ENCODE results near the gene KIF25. TPM values are rescaled to one million over a fixed set of nuclear protein-coding genes. Genes with fewer than 3 reads are reported as not detected.

Gene KIF25
- total RNA-seq, 3 donors from 2014 or later: 0.14 to 1.1 (median 0.41) TPM

DNA sequence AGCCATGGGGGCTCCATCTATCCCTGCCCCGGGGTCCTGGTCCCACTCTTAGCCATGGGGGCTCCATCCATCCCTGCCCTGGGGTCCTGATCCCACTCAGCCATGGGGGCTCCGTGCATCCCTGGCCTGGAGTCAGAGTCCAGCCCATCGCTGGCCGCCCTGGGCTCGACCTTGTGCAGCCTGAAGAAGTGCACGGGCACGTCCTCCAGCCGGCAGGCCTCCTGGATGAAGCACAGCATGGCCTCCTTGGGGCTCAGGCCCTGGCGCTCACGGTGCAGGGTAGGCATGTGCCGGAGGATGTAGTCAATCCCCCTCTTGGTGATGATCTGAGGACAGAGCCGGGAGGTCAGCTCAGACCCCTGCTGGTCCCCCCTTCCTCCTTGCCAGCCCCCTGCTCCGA, 66.0 kb downstream of the KIF25 start:
- no peak for ATAC-seq
- no peaks in the 10 kb centered on the region for H3K4me1 ChIP-seq (ENCODE audit: low read depth)
- intact Hi-C loops (cut with DNase I, micrococcal nuclease): loop anchor here in 1 of 2 donors (5.0 kb wide), 1 partner anchor 54 kb away; no protein-coding TSS in a partner anchor

DNA sequence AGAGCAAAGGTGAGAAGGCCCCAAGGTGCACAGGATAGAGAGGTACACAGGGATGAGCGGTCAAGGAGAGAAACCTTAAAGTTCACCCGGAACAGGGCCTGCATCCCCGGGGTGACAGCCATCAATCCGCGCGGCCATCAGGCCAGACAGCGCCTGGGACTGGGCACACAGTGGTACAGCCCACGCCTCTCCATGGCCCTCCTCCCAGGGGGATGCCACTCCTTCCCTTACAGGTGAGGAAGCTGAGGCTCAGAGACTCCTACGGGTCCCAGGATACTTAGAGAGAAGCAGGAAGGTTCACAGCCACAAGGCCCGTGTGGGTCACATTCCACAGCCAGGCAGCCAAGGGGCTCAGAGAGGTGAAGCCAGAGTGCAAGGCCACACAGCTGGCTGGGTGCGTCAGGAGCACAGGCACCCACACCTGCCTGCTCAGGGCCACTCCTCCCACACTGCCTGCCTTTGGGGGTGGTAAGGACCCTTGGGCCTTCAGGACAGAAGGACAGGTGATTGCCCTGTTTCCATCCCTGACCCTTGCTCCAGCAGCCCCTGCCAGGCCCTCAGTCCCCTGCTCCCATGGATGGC, 66.8 kb downstream of the KIF25 start:
- Histone ChIP-seq H3K4me1 (ENCODE audit: low read depth) (no peaks in the 10 kb centered on the region), H3K36me3 (ENCODE audit: low read depth) (no peaks in the 10 kb centered on the region), H3K4me3 (no peak overlapping the region), H3K9me3 (no peaks in the 10 kb centered on the region)
- ATAC-seq (no peak), DNase-seq (no peak)
- intact Hi-C loops (cut with DNase I, micrococcal nuclease): loop anchor here in 1 of 2 donors (5.0 kb wide), 1 partner anchor 53 kb away; no protein-coding TSS in a partner anchor
- TF ChIP-seq, protein P1, sequence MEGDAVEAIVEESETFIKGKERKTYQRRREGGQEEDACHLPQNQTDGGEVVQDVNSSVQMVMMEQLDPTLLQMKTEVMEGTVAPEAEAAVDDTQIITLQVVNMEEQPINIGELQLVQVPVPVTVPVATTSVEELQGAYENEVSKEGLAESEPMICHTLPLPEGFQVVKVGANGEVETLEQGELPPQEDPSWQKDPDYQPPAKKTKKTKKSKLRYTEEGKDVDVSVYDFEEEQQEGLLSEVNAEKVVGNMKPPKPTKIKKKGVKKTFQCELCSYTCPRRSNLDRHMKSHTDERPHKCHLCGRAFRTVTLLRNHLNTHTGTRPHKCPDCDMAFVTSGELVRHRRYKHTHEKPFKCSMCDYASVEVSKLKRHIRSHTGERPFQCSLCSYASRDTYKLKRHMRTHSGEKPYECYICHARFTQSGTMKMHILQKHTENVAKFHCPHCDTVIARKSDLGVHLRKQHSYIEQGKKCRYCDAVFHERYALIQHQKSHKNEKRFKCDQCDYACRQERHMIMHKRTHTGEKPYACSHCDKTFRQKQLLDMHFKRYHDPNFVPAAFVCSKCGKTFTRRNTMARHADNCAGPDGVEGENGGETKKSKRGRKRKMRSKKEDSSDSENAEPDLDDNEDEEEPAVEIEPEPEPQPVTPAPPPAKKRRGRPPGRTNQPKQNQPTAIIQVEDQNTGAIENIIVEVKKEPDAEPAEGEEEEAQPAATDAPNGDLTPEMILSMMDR (IDR thresholded peaks at IDR 0.05): no peak

More for the DNA sequence above, 66.0 kb downstream of the KIF25 start:
- H3K36me3 ChIP-seq (ENCODE audit: low read depth): no peaks in the 10 kb centered on the region
- no peaks in the 10 kb centered on the region for H3K9me3 ChIP-seq
- no peak overlapping the region for H3K4me3 ChIP-seq
- no peak for DNase-seq
- TF ChIP-seq, protein P1 (IDR thresholded peaks at IDR 0.05): no peak

DNA sequence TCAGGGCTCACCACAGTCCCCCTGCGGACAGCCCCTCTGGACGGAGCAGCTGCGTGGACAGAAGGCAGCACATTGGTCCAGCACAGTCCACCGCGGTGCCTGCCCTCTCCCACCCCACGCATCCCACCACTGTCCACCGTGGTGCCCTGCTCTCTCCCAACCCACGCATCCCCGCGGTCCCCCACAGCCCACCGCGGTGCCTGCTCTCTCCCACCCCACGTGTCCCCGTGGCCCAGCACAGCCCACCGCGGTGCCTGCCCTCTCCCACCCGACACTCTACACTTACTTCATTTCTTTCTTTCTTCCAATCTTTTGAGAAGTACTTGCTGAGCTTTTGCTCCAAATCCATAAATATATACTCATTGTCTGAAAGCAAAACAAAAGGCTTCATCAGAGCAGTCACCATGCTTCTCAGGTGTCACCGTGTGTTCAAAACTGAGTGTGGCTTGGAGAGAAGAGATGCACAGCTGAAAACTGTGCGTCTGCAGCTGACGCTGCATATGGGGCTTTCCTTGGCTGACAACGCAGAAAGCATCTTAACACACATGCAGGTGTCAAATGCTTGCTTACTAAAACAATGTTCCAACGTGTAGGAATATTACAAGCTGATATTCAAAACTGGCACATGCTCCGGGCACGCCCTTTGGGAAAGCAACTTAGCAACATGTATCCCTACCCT, 69.7 kb downstream of the KIF25 start:
- no peaks in the 10 kb centered on the region for H3K9me3 ChIP-seq
- H3K4me1 ChIP-seq (ENCODE audit: low read depth): no peaks in the 10 kb centered on the region
- ATAC-seq (no peak), DNase-seq (no peak)
- intact Hi-C loops (cut with DNase I, micrococcal nuclease): no loop called here
- H3K36me3 ChIP-seq (ENCODE audit: low read depth): no peaks in the 10 kb centered on the region
- no peak overlapping the region for H3K4me3 ChIP-seq
- TF ChIP-seq, protein P1 (IDR thresholded peaks at IDR 0.05): no peak

DNA sequence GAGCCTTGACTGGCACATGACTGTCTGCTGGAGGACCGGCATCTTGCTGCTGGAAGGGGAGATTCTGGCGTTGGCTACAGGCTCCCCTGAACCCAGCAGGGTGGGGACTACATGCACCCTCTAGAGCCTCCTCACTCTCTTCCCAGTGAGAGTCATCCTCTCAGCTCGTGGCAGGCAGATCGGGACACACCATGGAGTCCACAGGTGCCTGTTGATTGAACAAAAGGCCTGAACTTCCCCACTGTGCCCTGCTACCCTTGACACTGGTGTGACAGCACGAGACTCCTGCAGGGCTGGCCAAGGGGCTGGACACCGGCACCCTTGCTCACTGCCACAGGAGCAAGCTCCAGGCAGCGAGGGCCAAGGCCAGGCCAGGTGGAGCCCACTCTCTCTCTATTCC, 73.3 kb downstream of the KIF25 start:
- Histone ChIP-seq H3K4me3 (no peak overlapping the region), H3K36me3 (ENCODE audit: low read depth) (peaks cover 2% of the 10 kb centered on the region), H3K4me1 (ENCODE audit: low read depth) (no peaks in the 10 kb centered on the region), H3K9me3 (no peaks in the 10 kb centered on the region)
- TF ChIP-seq, protein P1 (IDR thresholded peaks at IDR 0.05): no peak
- DNase-seq (no peak), ATAC-seq (no peak)
- intact Hi-C loops (cut with DNase I, micrococcal nuclease): no loop called here

DNA sequence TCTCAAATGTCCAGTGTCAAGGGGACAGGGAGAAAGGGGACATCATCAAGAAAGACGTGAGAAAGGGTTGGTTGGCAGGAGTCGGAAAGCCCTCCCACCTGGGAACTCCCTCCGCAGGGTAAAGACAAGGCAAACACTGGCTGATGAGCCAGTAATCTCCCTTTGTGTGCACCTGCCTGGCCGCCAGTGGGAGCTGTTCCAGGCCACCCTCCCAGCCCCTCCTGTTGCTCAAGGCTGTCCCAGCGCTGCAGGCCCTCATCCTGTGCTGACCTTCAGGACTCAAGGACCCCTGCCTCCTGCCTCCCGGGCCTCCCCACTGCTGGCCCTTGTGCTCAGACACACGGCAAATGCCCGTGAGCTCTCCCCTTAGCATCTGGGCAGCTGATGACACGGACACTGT, 74.1 kb downstream of the KIF25 start:
- TF ChIP-seq, protein P1 (IDR thresholded peaks at IDR 0.05): no peak
- Histone ChIP-seq H3K4me1 (ENCODE audit: low read depth) (no peaks in the 10 kb centered on the region), H3K9me3 (no peaks in the 10 kb centered on the region), H3K36me3 (ENCODE audit: low read depth) (peaks cover 2% of the 10 kb centered on the region), H3K4me3 (no peak overlapping the region)
- intact Hi-C loops (cut with DNase I, micrococcal nuclease): no loop called here
- DNase-seq: no peak
- peak; percentile 68 for ATAC-seq

Data from mucosa of descending colon (tissue), 3 donors.